GM12801 (cell line): Measurements from ENCODE around the gene NDUFC2.

Experiments
- TF ChIP-seq, protein P1 (sequence below): IDR thresholded peaks from one replicate; pipeline ENCODE4 v1.5.1; 2011; ENCODE audit warnings: control low read depth; ENCODE audit not compliant: insufficient read length; ENCODE audit errors: extremely low read depth

NDUFC2 gene

DNA sequence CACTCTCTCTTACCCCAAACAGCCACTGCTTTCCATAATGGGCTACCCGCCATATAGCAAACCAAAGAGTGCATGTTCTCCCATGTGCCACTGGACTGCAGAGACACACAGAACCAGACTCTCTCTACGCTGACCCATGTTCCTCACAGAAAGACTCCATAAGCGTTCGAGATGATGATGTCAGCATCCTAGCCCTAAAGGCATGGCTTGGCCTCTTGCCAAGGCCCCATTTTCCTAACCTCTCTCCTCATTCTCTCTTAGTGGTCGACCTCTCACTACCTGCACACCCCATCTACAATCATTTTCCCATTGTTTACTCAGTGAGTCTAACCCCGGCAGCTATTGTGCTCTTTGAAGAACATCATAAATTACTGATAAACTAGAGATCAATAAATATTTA lies 4.9 kb downstream of the NDUFC2 start:
- TF ChIP-seq, protein P1, sequence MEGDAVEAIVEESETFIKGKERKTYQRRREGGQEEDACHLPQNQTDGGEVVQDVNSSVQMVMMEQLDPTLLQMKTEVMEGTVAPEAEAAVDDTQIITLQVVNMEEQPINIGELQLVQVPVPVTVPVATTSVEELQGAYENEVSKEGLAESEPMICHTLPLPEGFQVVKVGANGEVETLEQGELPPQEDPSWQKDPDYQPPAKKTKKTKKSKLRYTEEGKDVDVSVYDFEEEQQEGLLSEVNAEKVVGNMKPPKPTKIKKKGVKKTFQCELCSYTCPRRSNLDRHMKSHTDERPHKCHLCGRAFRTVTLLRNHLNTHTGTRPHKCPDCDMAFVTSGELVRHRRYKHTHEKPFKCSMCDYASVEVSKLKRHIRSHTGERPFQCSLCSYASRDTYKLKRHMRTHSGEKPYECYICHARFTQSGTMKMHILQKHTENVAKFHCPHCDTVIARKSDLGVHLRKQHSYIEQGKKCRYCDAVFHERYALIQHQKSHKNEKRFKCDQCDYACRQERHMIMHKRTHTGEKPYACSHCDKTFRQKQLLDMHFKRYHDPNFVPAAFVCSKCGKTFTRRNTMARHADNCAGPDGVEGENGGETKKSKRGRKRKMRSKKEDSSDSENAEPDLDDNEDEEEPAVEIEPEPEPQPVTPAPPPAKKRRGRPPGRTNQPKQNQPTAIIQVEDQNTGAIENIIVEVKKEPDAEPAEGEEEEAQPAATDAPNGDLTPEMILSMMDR = no peak

DNA sequence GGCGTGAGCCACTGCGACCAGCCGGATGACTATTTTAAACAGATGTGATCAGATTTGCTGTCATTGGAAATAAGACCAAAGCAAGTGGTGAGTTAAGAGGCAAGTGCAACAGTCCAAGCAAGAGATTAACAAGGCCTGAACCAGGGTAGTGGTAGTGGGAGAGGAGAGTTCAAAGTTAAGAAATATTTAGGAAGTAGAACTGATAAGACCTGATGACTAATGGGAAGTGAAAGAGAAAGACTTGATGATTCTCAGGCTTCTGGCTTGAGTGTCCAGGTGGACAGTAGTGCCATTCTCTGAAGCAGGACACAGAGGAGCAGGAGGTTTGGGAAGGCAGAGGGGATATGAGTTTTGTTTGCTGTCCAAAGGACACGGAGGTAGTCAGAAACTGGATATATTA lies 7.2 kb downstream of the NDUFC2 start:
- TF ChIP-seq, protein P1 = no peak

- TF ChIP-seq, protein P1 = no peak
Measured at GRCh38 chr11:78071717-78072116, 7.9 kb downstream of the NDUFC2 start.

- TF ChIP-seq, protein P1 = no peak
Measured at GRCh38 chr11:78070621-78071020, 9.0 kb downstream of the NDUFC2 start.

- TF ChIP-seq, protein P1 = no peak
Measured at GRCh38 chr11:78069465-78069864, 10.2 kb downstream of the NDUFC2 start.

GRCh38 chr11:78067704-78068103 lies 12.0 kb downstream of the NDUFC2 start:
- TF ChIP-seq, protein P1 = no peak

- TF ChIP-seq, protein P1 = no peak
Measured at GRCh38 chr11:78066471-78066870, 13.2 kb downstream of the NDUFC2 start.

DNA sequence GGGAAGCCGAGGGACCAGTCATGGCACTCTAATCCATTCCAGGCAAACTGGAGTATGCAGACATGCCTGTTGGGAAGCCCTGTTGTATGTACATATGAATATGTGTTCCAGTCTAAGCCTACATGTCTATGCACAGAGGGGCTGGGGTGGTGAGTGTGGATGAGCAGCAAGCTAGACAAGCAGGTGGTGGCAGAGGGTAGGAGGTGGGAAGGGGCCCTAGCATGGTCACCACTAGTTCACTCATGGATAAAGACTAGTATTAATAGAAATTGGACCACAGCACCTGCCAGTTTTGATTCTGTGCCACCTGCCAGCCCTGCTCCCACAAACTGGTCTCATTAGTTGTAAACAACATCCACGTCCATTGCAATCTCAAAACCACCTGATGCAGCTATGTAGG lies 14.5 kb downstream of the NDUFC2 start:
- TF ChIP-seq, protein P1 = no peak
